Effector memory CD4-positive, alpha-beta T cell (primary cell): ENCODE measurements around the gene FBXL16.
A peak's percentile ranks its signal among the peaks of the same experiment; 100 is the strongest.
"Not testable (repeated sequence)": the region's sequence is repeated elsewhere in the genome, so short reads cannot be mapped to it uniquely, and the experiment has no call there.

Source experiments
- DNase-seq, 3 donors: peaks; one replicate each; pipeline ENCODE4 v3.0.0-alpha.2; 2020
- H3K27ac ChIP-seq: 2 replicates; pipeline ENCODE4 v1.7.0; 2013; ENCODE audit warnings: mild to moderate bottlenecking, low read length, moderate library complexity; ENCODE audit not compliant: insufficient read depth, poor library complexity, severe bottlenecking
- H3K27me3 ChIP-seq: replicated peaks from 2 replicates; pipeline ENCODE4 v1.7.0; 2013; ENCODE audit warnings: mild to moderate bottlenecking, low read length; ENCODE audit not compliant: insufficient read depth, control insufficient read depth, poor library complexity, severe bottlenecking
- H3K36me3 ChIP-seq: 2 replicates; pipeline ENCODE4 v1.7.0; 2013; ENCODE audit warnings: mild to moderate bottlenecking, low read length, moderate library complexity; ENCODE audit not compliant: control insufficient read depth, insufficient read depth
- H3K4me1 ChIP-seq: 2 replicates; pipeline ENCODE4 v1.7.0; 2013; ENCODE audit warnings: low read length, mild to moderate bottlenecking; ENCODE audit not compliant: control insufficient read depth, insufficient read depth, poor library complexity, severe bottlenecking
- H3K4me3 ChIP-seq: 2 replicates; pipeline ENCODE4 v1.7.0; 2013; ENCODE audit warnings: low read length, low read depth, mild to moderate bottlenecking; ENCODE audit not compliant: insufficient read depth, poor library complexity, severe bottlenecking
- H3K9me3 ChIP-seq: 2 replicates; pipeline ENCODE4 v1.7.0; 2013; ENCODE audit warnings: mild to moderate bottlenecking, low read length, moderate library complexity; ENCODE audit not compliant: control insufficient read depth

FBXL16 gene

GRCh38 chr16:700684-701584 is 4.7 kb downstream of the FBXL16 start:
- DNase-seq, result no peak
- H3K9me3 ChIP-seq, result no peaks in the 10 kb centered on the region
- H3K4me1 ChIP-seq, result peaks cover 43% of the 10 kb centered on the region
- no peaks in the 10 kb centered on the region for H3K36me3 ChIP-seq
- H3K27me3 ChIP-seq, result peaks cover 37% of the 10 kb centered on the region
- H3K4me3 ChIP-seq, result no peak overlapping the region
- H3K27ac ChIP-seq, result no peak overlapping the region

GRCh38 chr16:698911-699671 is 6.5 kb downstream of the FBXL16 start:
- H3K27ac ChIP-seq, result no peak overlapping the region
- peaks cover 26% of the 10 kb centered on the region for H3K27me3 ChIP-seq
- peak overlapping the region; percentile 17 for H3K4me3 ChIP-seq
- H3K4me1 ChIP-seq, result peaks cover 54% of the 10 kb centered on the region
- H3K36me3 ChIP-seq, result no peaks in the 10 kb centered on the region
- no peaks in the 10 kb centered on the region for H3K9me3 ChIP-seq
- DNase-seq, result no peak

GRCh38 chr16:695355-696089 is 10.1 kb downstream of the FBXL16 start:
- Histone ChIP-seq H3K4me1 (peaks cover 42% of the 10 kb centered on the region), H3K27ac (no peak overlapping the region), H3K4me3 (peak overlapping the region; percentile 63), H3K36me3 (no peaks in the 10 kb centered on the region), H3K27me3 (no peaks in the 10 kb centered on the region), H3K9me3 (no peaks in the 10 kb centered on the region)
- DNase-seq, result peak; percentile 26 to 56 (median 55)

GRCh38 chr16:694863-695354 is 10.7 kb downstream of the FBXL16 start:
- H3K27ac ChIP-seq, result peak overlapping the region; percentile 62
- peaks cover 39% of the 10 kb centered on the region for H3K4me1 ChIP-seq
- no peaks in the 10 kb centered on the region for H3K36me3 ChIP-seq
- no peaks in the 10 kb centered on the region for H3K27me3 ChIP-seq
- no peaks in the 10 kb centered on the region for H3K9me3 ChIP-seq
- DNase-seq, result peak in 1 of 3 donors; percentile 46
- H3K4me3 ChIP-seq, result peak overlapping the region; percentile 62

GRCh38 chr16:694187-694862 is 11.3 kb downstream of the FBXL16 start:
- Histone ChIP-seq H3K27me3 (no peaks in the 10 kb centered on the region), H3K27ac (peak overlapping the region; percentile 62), H3K36me3 (no peaks in the 10 kb centered on the region), H3K9me3 (no peaks in the 10 kb centered on the region), H3K4me1 (peaks cover 39% of the 10 kb centered on the region), H3K4me3 (peak overlapping the region; percentile 62)
- no peak for DNase-seq

- DNase-seq, result no peak
- H3K36me3 ChIP-seq, result no peaks in the 10 kb centered on the region
- H3K9me3 ChIP-seq, result no peaks in the 10 kb centered on the region
- H3K27ac ChIP-seq, result no peak overlapping the region
- peaks cover 38% of the 10 kb centered on the region for H3K4me1 ChIP-seq
- H3K27me3 ChIP-seq, result no peaks in the 10 kb centered on the region
- H3K4me3 ChIP-seq, result no peak overlapping the region
These were observed 11.8 kb downstream of the FBXL16 start for GRCh38 chr16:693766-694165.

- Histone ChIP-seq H3K9me3 (no peaks in the 10 kb centered on the region), H3K27me3 (no peaks in the 10 kb centered on the region), H3K27ac (no peak overlapping the region), H3K4me1 (peaks cover 38% of the 10 kb centered on the region), H3K4me3 (no peak overlapping the region), H3K36me3 (no peaks in the 10 kb centered on the region)
- no peak for DNase-seq
These were observed 12.2 kb downstream of the FBXL16 start for GRCh38 chr16:693364-693763.

- peaks cover 38% of the 10 kb centered on the region for H3K4me1 ChIP-seq
- no peak for DNase-seq
- no peaks in the 10 kb centered on the region for H3K27me3 ChIP-seq
These were observed 13.1 kb downstream of the FBXL16 start for GRCh38 chr16:692356-693108.

GRCh38 chr16:691242-691641 is 14.4 kb downstream of the FBXL16 start:
- not testable (repeated sequence) for H3K4me3 ChIP-seq, H3K27ac ChIP-seq

More at GRCh38 chr16:692356-693108, 13.1 kb downstream of the FBXL16 start:
- H3K9me3 ChIP-seq, result no peaks in the 10 kb centered on the region
- no peak overlapping the region for H3K4me3 ChIP-seq
- H3K36me3 ChIP-seq, result no peaks in the 10 kb centered on the region
- H3K27ac ChIP-seq, result no peak overlapping the region

More at GRCh38 chr16:691242-691641, 14.4 kb downstream of the FBXL16 start:
- not testable (repeated sequence) for H3K9me3 ChIP-seq, H3K36me3 ChIP-seq, H3K27me3 ChIP-seq, DNase-seq
- H3K4me1 ChIP-seq, result peaks cover 35% of the 10 kb centered on the region
